ENCODE results near the gene SLC39A1.
A peak's percentile ranks its signal among the peaks of the same experiment; 100 is the strongest.

Gene SLC39A1

GRCh38 chr1:153928245-153928644 lies 35.1 kb downstream of the SLC39A1 start:
- DNase-seq (ENCODE audit: low read depth, low spot score): no peak
- CTCF ChIA-PET: interaction anchor here (1.3 to 3.3 kb wide), 4 partner anchors 12 to 58 kb away, joined by 3 to 25 read pairs (median 6); partner anchors contain the start of genes DENND4B and RAB13
- POLR2A ChIA-PET: interaction anchor here (1.1 kb wide), 1 partner anchor 13 kb away, joined by 5 read pairs; no protein-coding TSS in a partner anchor
- TF ChIP-seq, protein P1, sequence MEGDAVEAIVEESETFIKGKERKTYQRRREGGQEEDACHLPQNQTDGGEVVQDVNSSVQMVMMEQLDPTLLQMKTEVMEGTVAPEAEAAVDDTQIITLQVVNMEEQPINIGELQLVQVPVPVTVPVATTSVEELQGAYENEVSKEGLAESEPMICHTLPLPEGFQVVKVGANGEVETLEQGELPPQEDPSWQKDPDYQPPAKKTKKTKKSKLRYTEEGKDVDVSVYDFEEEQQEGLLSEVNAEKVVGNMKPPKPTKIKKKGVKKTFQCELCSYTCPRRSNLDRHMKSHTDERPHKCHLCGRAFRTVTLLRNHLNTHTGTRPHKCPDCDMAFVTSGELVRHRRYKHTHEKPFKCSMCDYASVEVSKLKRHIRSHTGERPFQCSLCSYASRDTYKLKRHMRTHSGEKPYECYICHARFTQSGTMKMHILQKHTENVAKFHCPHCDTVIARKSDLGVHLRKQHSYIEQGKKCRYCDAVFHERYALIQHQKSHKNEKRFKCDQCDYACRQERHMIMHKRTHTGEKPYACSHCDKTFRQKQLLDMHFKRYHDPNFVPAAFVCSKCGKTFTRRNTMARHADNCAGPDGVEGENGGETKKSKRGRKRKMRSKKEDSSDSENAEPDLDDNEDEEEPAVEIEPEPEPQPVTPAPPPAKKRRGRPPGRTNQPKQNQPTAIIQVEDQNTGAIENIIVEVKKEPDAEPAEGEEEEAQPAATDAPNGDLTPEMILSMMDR (IDR thresholded peaks at IDR 0.05; ENCODE audit: insufficient read depth, low read length, missing control alignments): no peak
- no peak overlapping the region for H3K4me3 ChIP-seq (ENCODE audit: low read depth, low read length)

DNA sequence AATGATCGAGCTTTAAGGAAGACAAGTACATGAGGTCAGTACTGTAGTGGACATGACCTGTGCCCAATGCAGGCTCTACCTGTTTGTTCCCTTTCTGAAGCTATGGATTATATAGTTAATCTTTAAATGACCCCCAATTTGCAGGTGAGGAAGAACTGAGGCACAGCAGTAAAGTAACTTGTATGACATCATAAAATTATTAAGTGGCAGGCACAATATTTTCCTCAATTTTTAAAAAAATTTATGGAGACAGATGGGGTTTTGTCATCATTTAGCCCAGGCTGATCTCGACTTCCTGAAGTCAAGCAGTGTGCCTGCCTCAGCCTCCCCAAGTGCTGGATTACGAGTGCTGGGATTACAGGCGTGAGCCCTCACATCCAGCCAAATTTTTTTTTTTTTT lies 36.9 kb downstream of the SLC39A1 start:
- DNase-seq (ENCODE audit: low read depth, low spot score): no peak
- CTCF ChIA-PET: interaction anchor here (1.1 kb wide), 2 partner anchors 20 to 60 kb away, joined by 3 to 5 read pairs; partner anchors contain the start of genes DENND4B and RAB13
- POLR2A ChIA-PET: no interaction called here
- TF ChIP-seq, protein P1 (IDR thresholded peaks at IDR 0.05; ENCODE audit: insufficient read depth, low read length, missing control alignments): no peak
- no peak overlapping the region for H3K4me3 ChIP-seq (ENCODE audit: low read depth, low read length)

- DNase-seq (ENCODE audit: low read depth, low spot score): peak; percentile 100
- ChIA-PET CTCF (interaction anchor here (0.7 to 6.4 kb wide), 7 partner anchors 9 to 107 kb away, joined by 3 to 34 read pairs (median 3); partner anchors contain the start of gene DENND4B), POLR2A (interaction anchor here (0.6 to 2.3 kb wide), 7 partner anchors 17 to 406 kb away, joined by 3 to 13 read pairs (median 5); partner anchors contain the start of genes CRTC2, DENND4B, JTB and RAB13)
- peak within 1 kb of the TSS; percentile 96 for H3K4me3 ChIP-seq (ENCODE audit: low read depth, low read length)
- TF ChIP-seq, protein P1 (IDR thresholded peaks at IDR 0.05; ENCODE audit: insufficient read depth, low read length, missing control alignments): no peak
Measured at GRCh38 chr1:153922972-153923925, 40.1 kb downstream of the SLC39A1 start, which contains the start of gene GATAD2B. GATAD2B (minus strand) TSS chr1:153922972; CDS start chr1:153828347, 94,625 bp downstream.

DNA sequence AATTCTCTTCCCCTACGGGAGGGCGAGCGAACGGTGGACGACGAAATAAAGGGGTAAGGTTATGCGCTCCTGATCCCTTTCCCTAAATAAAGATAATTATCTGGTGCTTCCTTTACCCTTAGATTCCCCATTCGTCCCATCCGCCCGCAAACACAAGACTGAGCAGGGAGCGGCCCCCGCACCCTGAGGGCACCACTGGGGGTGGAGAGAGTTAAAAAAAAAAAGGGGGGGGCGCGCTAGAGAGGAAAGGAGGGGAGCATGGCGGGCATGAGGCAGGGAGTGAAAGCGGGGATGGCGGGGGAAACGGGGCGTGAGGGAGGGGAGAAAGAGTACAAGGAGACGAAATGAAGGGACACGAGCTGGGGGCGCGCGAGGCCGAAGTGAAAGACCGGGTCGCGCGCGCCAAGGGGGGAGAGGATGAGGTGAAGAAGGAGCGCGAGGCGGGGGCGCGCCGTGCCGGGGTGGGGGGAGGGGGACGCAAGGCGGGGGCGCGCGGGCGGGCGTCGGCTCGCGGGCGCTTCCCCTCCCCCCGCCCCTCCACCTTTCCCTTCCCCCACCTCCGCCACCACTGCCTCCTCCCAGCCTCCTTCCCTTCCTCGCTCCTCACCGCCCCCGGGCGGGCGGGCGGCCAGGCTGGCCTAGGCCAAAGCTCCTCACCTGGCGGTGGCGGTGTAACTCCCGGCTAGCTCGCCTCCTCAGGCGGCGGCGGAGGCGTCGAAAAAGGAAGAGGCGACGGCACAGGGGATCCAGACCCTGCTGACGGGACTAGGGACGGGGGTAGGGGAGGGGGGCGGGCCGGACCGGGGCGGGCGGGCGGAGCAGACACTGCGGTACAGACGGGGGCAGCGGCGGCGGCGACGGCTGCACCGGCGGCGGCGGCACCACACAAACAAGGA lies 41.0 kb downstream of the SLC39A1 start:
- TF ChIP-seq, protein P1 (IDR thresholded peaks at IDR 0.05; ENCODE audit: insufficient read depth, low read length, missing control alignments): peak; percentile 10
- POLR2A ChIA-PET: interaction anchor here (1.0 to 2.3 kb wide), 5 partner anchors 18 to 63 kb away, joined by 3 to 13 read pairs (median 5); partner anchors contain the start of genes CRTC2, DENND4B, JTB and RAB13
- peak overlapping the region; percentile 96 for H3K4me3 ChIP-seq (ENCODE audit: low read depth, low read length)
- DNase-seq (ENCODE audit: low read depth, low spot score): no peak
- CTCF ChIA-PET: interaction anchor here (0.9 to 6.4 kb wide), 5 partner anchors 11 to 126 kb away, joined by 3 to 34 read pairs (median 4); partner anchors contain the start of gene DENND4B

DNA sequence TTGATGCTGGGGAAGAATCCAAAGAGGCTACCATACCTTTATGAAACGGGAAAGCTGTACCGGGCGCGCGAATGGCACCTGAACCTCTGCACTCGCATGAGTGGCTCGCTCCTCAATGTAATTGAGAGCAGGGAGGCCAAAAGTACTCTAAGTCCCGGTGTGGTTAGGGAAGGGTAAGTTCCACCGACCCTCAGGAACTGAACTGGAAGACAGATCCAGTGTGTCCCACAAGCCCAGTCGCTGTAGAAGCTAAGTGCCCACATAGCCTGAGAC lies 41.6 kb downstream of the SLC39A1 start:
- no peak for DNase-seq (ENCODE audit: low read depth, low spot score)
- TF ChIP-seq, protein P1 (IDR thresholded peaks at IDR 0.05; ENCODE audit: insufficient read depth, low read length, missing control alignments): no peak
- H3K4me3 ChIP-seq (ENCODE audit: low read depth, low read length): peak overlapping the region; percentile 96
- ChIA-PET POLR2A (interaction anchor here (1.1 to 2.3 kb wide), 2 partner anchors 24 to 46 kb away, joined by 4 to 13 read pairs; partner anchors contain the start of gene DENND4B), CTCF (interaction anchor here (0.9 to 6.4 kb wide), 7 partner anchors 11 to 125 kb away, joined by 3 to 34 read pairs (median 4); partner anchors contain the start of gene DENND4B)
